Activated effector memory CD4-positive, alpha-beta T cell treated with Interleukin-2 at 50 U/mL for 16 hours (primary cell): ENCODE measurements around the gene CD14.
A peak's percentile ranks its signal among the peaks of the same experiment; 100 is the strongest.
"Not testable (repeated sequence)": the region's sequence is repeated elsewhere in the genome, so short reads cannot be mapped to it uniquely, and the experiment has no call there.

Source experiments
- DNase-seq: peaks from one replicate; pipeline ENCODE4 v3.0.0-alpha.2; 2020

Gene CD14

DNA sequence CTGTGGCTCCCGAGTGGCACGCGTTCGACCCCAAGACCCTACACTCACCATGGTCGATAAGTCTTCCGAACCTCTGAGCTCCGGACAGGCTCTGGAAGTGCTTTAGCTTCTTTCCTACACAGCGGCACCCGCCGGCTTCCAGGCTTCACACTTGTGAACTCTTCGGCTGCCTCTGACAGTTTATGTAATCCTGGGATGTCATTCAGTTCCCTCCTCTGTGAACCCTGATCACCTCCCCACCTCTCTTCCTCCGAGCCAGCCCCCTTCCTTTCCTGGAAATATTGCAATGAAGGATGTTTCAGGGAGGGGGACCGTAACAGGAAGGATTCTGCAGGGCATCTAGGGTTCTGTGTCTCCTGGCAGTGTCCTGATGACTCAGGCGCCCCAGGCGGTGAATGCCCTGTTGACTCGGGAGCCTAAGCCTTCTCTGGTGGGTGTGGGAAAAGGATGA is at the start of gene CD14:
TSS of gene CD14 (minus strand) at position 155 of the 451 bp plus-strand sequence. CDS start at position 51, 104 bp downstream.
- DNase-seq: no peak

DNA sequence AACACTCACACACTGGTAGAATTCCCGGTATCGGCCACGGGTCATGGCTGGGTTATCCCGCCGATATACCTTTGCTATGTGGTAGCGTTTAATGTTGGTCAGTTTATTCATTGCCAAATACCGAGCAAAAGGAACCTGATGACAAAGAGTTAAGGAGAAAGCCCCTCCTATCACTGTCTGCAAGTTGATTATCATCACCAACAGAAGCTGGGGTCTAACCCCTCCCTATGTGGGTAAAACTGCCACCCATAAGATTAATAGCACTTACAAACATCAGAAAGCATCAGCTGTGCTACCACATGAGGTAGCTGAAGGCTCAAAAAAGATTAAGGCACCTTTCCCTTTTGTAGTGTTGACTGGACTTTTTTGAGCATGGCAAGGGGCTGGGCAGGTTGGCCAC is 46.0 kb upstream of the CD14 start:
- no peak for DNase-seq

DNA sequence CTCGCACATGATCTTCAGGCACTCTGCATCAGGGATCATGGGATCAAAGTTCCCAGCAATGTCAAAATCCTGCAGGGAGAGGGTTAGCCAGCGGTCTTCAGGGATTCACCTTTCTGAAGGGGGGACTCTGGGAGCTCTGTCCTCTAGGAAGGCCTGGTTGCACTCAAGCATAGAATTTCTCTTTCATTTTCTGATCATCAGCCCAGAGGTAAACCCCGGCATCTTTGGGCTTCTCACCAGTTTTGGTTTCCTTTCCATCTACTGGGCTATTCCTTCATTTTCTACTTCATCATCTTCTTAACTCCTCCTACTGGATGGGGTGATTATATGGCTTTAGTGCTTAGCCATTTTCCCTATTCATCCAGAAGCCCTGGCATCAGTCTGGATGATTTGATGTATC is 45.0 kb upstream of the CD14 start:
- DNase-seq: no peak

DNA sequence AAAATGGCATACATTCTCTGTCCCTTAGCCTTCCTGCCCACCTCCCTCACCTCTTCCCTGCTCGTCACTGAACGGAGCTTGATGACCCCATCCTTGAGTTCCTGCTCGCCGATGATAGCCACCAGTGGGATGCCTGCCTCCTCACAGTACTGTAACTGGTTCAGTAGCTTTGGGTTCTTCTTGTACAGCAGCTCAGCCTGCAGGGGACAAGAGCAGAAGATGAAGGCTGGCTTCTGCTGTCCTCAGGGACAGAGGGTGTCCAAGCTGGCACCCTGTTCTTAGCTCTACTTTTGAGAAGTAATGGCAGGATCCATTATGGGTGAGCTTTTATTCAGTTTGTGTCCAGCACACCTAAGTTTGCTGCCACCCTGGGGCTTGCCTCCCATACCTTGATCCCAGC is 41.7 kb upstream of the CD14 start:
- DNase-seq: no peak

DNA sequence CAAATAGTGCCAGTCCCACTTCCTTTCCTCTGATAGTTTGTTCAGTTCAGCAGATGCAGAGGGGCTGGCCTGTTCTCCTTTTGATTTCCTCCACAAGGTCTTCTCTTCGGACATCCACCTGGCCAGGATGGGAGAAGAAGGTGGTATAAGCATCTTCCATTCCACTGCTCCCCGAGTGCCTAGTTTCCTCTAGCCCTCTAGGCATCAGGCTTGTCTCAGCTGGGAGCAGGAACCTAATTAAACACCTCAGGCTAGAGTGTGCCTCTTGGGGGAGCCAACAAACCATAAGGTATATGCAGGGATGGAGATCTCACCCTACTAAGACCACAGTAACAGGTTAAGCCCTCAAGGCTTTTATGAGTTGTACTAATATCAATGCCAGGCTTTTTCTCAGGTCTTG is 41.2 kb upstream of the CD14 start:
- no peak for DNase-seq

DNA sequence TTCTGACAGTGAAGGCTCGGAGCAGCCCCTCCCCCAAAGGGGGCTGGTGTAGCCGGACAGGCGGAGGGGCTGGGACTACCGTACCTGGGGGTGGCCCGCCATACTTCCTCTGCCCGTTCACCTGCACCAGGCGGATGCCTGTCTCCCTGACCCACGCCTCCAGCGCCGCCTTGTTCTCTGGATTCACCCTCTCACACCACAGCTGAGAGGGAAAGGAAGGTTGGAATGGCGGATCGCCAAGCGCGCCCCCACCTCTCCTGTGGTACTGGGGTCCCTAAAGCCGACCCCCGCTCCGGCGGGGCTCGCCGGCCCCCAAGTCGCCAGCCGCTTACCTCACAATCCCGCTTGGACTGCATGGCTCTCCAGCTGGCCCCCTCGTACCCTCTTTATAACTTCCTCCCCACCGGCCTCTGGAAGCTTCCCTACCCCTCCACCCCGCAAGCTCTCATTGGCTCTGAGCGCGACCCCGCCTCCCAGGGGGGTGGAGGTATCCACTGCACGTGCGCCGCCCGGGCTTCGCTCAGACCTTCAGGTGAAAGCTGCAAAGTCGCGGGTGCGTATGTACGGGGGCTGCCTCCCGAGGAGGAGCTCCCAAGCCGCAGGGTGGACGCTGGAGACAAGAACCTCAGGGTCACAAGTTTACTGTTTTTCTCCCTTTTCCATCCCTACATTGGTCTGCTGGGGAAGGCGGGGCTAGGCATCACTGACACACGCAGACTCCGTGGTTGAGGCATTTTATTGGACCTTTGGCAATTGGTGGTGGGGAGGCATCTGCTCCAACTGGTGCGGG is 40.4 kb upstream of the CD14 start, which contains the start of gene DND1:
TSS of gene DND1 (minus strand) at position 390 of the 790 bp plus-strand sequence. CDS start at position 356, 34 bp downstream.
- no peak for DNase-seq

DNA sequence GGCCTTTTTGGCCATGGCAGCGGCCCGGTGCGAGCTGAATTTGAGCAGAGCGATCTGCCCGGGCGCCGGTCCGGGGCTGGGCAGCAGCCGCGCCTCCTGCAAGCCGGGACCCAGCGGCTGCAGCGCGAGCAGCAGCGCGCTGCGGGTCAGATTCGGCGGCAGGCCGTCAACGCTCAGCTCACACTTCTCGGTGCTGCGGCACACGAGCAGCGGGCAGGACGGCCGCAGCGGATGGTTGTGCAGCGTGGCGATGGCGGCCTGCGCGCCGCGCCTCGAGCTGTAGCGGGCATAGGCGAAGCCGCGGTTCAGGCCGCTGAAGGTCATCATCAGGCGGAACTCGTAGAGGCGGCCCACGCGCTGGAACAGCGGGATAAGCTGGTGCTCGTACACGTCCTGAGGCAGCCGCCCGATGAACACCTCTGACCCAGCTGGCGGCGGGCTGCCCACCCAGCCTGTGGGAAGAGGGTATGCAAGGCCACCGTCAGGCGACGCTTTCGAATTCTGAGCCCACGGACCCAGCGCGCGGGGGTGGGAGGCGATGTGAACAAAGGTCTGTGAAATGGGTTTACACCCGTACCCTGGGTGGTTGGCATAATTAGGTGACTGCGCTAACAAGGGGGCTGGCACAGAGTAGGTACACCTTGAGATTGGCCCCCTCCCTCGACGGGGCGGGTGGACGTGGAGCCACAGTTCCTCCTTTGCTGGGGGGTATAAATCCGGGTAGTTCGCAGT is 39.6 kb upstream of the CD14 start:
- DNase-seq: no peak

DNA sequence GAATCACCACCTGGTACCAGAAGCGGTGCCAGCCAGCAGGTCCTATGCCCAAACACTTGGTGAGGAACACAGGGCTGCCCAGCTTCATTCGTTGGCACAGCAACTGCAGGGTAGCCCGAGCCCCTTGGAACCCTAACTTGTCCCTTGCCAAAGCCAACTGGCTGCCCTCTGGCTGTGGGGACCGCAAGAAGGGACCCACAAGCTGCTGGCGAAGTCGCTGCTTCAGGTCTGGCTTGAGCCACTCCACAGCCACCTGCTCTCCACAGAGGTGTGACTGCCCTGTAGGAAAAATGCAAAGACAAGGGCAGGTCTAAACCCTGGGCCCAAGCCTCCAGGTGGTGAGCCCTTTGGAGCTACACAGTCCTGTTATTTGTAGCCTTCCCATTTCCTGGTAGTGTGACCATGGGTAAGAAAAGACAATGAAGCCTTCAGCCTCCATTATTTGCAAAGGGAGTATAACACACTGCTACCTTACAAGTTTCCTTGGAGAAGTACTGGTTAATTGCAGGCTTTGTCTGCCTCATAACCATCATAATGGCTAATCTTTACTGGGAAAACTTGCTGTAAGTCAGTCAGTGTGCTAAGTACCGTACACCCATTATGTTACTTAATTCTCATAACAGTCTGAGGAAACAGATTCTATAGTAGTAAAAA is 38.6 kb upstream of the CD14 start:
- DNase-seq: no peak

DNA sequence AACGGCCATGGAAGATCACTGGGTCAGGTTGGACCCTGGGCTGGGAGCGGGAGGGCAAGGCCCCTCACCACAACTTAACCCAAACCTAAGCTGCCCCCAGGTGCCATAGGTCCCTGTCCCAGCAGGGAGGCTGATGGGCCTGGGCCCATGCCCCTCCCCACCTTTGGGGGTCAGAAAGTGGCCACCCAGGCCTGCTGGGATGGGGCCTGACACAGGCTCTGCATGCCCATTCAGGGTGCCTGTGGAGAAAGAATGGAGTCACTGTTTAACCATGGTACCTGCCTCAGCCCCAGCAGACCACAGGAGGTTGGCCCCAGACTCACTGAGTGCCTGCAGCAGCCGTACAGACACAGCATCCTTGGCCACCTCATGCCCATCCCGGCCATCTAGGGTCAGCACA is 38.1 kb upstream of the CD14 start:
- not testable (repeated sequence) for DNase-seq

DNA sequence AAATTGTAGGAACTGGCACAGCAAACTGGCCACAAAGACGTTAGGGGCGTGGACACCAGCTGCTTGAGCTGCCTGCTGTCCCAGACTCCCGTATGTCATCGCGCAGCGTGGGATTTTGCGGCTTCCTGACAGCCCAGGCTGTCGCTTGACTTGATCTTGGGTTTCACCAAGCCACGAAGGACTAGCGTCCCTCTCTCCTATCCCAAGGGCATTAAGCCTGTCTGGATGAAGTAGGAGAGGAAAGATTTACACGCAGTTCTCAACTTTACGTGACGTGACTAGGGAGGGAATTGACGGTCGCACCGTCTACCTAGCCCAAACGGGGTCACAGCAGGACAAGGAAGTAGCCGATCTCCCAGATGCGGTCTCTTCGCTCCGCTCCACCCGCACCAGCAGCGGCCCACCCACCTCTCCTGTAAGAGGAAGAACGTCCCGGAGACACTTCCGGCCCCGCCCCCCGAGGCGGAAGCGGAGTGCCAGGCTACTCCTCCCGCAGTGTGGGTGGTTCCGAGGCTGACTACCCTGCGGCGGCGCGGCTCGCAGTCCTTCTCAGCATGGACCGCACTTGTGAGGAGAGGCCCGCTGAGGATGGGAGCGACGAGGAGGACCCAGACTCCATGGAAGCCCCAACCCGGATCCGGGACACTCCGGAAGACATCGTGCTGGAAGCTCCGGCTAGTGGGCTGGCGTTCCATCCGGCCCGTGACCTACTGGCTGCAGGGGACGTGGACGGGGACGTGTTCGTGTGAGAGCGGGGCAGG is 31.6 kb upstream of the CD14 start, which contains the start of gene WDR55:
TSS of gene WDR55 (plus strand) at position 546 of the 761 bp plus-strand sequence. CDS start at position 555, 9 bp downstream.
- DNase-seq: peak; percentile 93

DNA sequence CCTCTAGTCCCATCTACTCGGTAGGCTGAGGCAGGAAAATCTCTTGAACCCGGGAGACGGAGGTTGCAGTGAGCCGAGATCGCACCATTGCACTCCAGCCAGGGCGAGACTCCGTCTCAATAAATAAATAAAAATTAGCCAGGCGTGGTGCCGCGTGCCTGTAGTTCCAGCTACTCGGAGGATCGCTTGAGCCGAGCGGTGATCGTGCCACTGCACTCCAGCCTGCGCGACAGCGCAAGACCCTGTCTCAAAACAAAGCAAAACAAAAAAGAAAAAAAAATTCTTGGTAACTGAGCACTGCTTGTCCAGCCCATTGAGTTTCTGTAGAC is 31.0 kb upstream of the CD14 start:
- no peak for DNase-seq

DNA sequence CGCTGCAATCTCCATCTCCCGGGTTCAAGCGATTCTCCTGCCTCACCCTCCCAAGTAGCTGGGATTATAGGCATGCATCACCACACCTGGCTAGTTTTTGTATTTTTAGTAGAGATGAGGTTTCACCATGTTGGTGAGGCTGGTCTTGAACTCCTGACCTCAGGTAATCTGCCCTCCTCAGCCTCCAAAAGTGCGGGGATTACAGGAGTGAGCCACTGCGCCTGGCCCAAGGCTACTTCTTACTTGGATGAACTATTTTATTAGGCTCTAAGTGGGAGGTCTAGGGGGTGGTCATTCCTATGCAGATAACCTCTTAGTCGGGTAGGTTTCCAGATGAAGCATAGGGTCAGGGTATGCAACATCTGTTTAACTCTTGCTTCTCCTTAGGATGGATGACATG is 27.4 kb upstream of the CD14 start:
- not testable (repeated sequence) for DNase-seq

DNA sequence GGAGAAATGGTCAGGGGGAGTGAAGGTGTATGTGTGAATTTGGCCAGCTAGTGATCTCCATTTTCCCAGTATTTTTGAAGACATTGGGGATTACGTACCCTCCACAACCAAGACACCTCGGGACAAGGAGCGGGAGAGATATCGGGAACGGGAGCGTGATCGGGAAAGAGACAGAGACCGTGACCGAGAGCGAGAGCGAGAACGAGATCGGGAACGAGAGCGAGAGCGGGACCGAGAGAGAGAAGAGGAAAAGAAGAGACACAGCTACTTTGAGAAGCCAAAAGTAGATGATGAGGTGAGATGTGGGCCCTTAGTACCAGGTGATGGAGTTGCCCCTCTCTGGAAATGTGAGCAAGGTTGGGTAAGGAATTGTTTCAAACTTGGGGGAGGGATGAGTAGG is 25.9 kb upstream of the CD14 start:
- no peak for DNase-seq

DNA sequence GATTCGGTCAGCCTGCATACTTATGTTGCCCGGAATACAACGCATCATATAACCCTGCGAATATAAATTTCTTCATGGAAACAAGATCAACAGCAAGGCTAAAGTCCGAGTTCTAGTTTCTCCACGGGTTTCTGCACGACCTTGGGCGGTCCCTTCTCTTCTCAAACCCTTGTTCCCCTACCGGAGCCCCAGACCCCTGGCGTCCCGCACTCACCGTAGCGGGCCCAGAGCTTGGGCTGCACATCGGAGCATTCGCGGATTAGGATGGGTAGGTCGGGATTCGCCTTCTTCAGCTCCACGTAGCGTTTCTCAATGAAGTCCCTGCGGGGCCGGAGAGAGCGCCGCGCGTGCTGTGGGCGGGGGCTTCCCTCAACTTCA is 14.1 kb upstream of the CD14 start:
- no peak for DNase-seq

DNA sequence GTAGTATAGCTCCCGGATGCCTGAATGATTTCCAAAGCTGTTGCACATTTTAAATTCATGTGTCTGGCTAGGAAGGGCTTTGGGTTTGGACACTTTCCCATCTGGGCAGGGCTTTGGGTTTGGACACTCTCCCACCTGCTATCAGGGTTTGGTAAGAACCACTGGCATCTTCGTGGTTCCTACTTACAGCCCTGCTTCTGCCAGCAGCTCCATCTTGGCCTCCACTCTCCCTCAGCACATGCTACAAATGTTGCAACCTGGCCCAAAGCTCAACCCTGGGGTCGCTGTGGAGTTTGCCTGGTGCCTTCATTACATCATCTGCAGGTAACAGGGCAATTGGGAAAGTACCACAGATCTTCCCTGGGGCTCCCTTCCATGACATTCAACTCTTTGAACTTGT is 9.7 kb upstream of the CD14 start:
- no peak for DNase-seq

DNA sequence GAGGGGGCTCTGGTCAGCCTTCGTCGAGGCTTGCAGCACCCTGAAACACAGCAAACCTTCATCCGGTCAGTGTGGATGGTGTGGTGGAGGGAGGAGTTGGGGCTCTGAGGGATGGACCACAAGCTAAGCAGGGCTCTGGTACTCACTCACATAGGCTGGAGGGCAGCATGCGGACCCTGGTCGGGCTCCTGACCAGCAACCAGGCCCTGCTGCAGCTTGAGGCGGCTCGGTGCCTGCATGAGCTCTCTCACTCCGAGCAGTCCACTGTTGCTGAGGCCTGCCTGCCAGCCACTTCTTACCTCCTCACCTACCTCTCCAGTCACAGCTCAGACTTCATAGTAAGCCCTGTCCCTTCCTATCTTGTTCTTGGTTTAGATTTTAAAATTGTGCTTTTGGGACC is 8.7 kb upstream of the CD14 start:
- DNase-seq: no peak

DNA sequence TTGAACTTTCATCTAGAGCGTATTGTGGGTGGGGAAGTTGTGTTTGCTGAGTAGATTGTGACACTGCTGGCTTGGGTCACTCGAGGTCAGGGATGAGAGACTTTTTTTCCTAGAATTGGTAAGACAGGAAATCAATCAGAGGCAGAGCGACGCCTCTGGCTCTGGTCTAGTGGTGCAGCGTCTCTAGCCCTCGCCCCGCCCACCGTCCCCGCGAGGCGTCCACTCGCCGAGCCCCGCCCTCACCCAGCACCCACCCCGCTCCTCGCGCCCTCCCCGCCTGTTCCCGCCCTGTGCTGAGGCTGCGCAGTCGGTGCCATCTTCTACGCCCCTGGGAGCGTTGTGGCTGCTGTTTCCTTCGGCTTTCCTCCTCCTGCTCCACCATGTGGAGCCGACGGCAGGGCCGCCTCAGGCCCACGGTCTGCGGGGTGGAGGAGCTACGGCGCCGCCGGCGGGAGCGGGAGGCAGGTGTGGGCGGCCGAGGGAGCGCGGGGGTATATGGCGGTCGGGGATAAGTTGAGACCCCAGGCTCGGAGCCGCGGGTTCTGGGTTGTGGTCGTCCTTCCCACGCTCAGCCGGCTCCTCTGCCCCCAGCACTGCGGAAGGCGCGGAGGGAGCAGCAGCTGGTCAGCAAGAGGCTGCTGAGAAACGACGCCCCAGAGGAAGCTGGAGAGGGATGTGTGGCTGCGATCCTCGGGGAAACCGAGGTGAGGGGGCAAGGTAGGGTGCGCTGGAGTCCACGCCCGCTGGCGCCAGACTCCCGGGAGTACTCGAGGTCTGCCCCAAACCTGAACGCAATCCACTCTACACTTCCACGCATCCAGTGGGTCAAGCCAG is 6.4 kb upstream of the CD14 start, which contains the start of gene TMCO6:
TSS of gene TMCO6 (plus strand) at position 304 of the 834 bp plus-strand sequence. CDS start at position 381, 77 bp downstream.
- DNase-seq: peak; percentile 96

DNA sequence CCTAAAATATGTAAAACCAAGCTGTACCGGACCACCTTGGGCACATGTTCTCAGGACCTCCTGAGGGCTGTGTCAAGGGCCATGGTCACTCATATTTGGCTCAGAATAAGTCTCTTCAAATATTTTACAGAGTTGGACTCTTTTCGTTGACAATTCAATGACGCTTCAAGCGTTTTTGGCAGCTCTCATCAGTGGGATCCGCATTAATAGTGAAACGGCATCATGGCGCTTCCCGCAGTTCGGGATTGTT is 5.8 kb upstream of the CD14 start:
- not testable (repeated sequence) for DNase-seq

DNA sequence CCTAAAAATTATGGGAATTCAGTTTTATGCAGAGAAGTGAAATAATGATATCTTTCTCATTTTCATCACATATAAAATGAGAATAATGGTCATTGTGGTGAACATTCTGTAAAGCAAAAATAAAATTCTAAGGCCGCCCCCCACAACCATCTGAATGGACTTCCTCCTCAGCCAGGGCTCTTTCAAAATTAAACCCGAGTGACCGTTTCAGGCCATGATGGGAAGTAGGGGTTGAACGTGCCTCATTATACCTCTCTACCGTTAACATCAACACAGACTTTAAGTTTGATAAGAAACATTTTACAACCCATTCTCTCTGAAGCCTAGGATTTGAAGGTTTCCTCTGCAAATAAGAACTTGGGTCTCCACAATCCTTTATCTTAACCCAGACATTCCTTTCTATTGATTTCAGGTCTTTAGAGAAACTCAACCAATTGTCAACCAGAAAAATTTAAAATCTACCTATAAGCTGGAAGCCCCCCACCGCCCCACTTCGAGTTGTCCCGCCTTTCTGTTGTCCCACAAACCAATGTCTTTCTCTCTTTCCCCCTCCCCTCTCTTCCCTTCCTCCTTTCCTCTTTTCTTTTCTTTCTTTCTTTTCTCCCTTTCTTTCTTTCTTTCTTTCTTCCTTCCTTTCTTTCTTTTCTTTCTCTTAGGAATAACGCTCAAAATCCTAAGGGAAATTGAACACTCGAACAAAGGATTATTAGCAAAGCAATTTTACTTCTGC is 4.6 kb upstream of the CD14 start:
- DNase-seq: no peak

DNA sequence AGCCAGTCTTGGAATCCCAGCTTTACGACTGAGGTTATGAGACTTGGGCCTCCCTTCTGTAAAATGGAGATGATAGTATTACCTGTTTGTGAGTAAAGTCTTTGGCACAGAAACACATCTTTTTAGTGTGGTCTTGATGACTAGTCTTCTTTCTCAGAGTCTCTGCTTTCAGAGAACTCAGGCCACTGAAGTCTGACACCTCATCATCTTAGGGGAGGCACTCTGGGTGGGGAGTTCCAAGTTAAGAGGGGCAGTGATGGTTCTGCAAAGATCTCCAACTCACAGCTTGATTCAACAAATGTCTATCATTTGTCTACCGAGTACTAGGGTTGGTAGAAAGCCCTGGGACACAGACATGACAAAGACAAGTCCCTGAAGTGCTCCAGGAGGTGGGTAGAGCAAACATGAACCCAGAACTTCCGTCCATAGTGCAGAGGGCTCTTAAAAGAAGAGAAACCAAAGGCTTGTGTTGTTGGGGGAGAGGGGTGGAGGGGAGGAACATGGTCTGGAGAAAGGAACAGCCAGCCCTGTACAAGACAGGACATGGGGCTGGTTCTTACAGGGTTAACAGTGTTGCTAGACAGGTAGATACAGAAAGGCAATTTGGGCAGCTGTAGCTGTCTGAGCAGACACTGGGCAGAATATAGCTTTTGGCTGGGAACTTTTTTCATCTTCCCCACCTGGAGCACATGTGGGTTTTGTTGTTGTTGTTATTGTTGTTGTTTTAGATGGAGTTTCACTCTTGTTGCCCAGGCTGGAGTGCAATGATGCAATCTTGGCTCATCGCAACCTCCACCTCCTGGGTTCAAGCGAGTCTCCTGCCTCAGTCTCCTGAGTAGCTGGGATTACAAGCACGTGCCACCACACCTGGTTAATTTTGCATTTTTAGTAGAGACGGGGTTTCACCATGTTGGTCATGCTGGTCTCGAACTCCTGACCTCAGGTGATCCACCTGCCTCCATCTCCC is 2.6 kb upstream of the CD14 start:
- no peak for DNase-seq
